ENCODE data around the gene FYCO1.

FYCO1 gene

GRCh38 chr3:45907769-45908705 is 87.6 kb downstream of the FYCO1 start:
- Histone ChIP-seq H3K4me2 (ENCODE audit: low read length) (no peak overlapping the region), H2AFZ (no peak overlapping the region), H3K36me3 (ENCODE audit: control insufficient read depth, insufficient read depth, low read length) (no peaks in the 10 kb centered on the region), H3K4me3 (ENCODE audit: low read depth, low read length) (no peak overlapping the region), H3K27me3 (ENCODE audit: control insufficient read depth, insufficient read depth, low read length) (no peaks in the 10 kb centered on the region), H3K9me3 (ENCODE audit: control insufficient read depth, low read length) (no peaks in the 10 kb centered on the region), H3K4me1 (no peaks in the 10 kb centered on the region), H3K9ac (no peak overlapping the region), H3K79me2 (no peaks in the 10 kb centered on the region), H3K27ac (no peak overlapping the region)
- no peak for TF ChIP-seq CTCF (IDR thresholded peaks at IDR 0.05)

GRCh38 chr3:45906681-45907407 is 88.8 kb downstream of the FYCO1 start:
- H3K4me2 ChIP-seq (ENCODE audit: low read length): no peak overlapping the region
- H3K79me2 ChIP-seq: no peaks in the 10 kb centered on the region
- H3K9me3 ChIP-seq (ENCODE audit: control insufficient read depth, low read length): no peaks in the 10 kb centered on the region
- no peaks in the 10 kb centered on the region for H3K36me3 ChIP-seq (ENCODE audit: control insufficient read depth, insufficient read depth, low read length)
- TF ChIP-seq CTCF (IDR thresholded peaks at IDR 0.05): peak; percentile 32
- no peaks in the 10 kb centered on the region for H3K27me3 ChIP-seq (ENCODE audit: control insufficient read depth, insufficient read depth, low read length)
- H2AFZ ChIP-seq: no peak overlapping the region
- H3K4me1 ChIP-seq: no peaks in the 10 kb centered on the region
- no peak overlapping the region for H3K4me3 ChIP-seq (ENCODE audit: low read depth, low read length)
- no peak overlapping the region for H3K9ac ChIP-seq
- no peak overlapping the region for H3K27ac ChIP-seq

- no peak overlapping the region for H3K27ac ChIP-seq
- no peak for TF ChIP-seq CTCF (IDR thresholded peaks at IDR 0.05)
These were observed 89.9 kb downstream of the FYCO1 start for GRCh38 chr3:45905755-45906154.

GRCh38 chr3:45904931-45905330 is 90.7 kb downstream of the FYCO1 start:
- no peak overlapping the region for H3K9ac ChIP-seq
- H3K4me3 ChIP-seq (ENCODE audit: low read depth, low read length): no peak overlapping the region
- no peak overlapping the region for H2AFZ ChIP-seq
- no peaks in the 10 kb centered on the region for H3K27me3 ChIP-seq (ENCODE audit: control insufficient read depth, insufficient read depth, low read length)
- no peak overlapping the region for H3K27ac ChIP-seq
- H3K4me2 ChIP-seq (ENCODE audit: low read length): no peak overlapping the region
- no peak for TF ChIP-seq CTCF (IDR thresholded peaks at IDR 0.05)
- no peaks in the 10 kb centered on the region for H3K79me2 ChIP-seq
- H3K36me3 ChIP-seq (ENCODE audit: control insufficient read depth, insufficient read depth, low read length): no peaks in the 10 kb centered on the region
- H3K4me1 ChIP-seq: no peaks in the 10 kb centered on the region
- H3K9me3 ChIP-seq (ENCODE audit: control insufficient read depth, low read length): no peaks in the 10 kb centered on the region

More at GRCh38 chr3:45905755-45906154, 89.9 kb downstream of the FYCO1 start:
- H3K27me3 ChIP-seq (ENCODE audit: control insufficient read depth, insufficient read depth, low read length): no peaks in the 10 kb centered on the region
- no peaks in the 10 kb centered on the region for H3K4me1 ChIP-seq
- H3K9ac ChIP-seq: no peak overlapping the region
- H3K79me2 ChIP-seq: no peaks in the 10 kb centered on the region
- no peak overlapping the region for H2AFZ ChIP-seq
- H3K4me2 ChIP-seq (ENCODE audit: low read length): no peak overlapping the region
- no peaks in the 10 kb centered on the region for H3K36me3 ChIP-seq (ENCODE audit: control insufficient read depth, insufficient read depth, low read length)
- H3K9me3 ChIP-seq (ENCODE audit: control insufficient read depth, low read length): no peaks in the 10 kb centered on the region
- no peak overlapping the region for H3K4me3 ChIP-seq (ENCODE audit: low read depth, low read length)

Measured in parathyroid adenoma (tissue), 2 donors.